Daoy (cell line): ENCODE data around the gene EIF4G3. TPM values are rescaled to one million over a fixed set of nuclear protein-coding genes. Genes with fewer than 3 reads are reported as not detected.

ENCODE experiments used
- DNase-seq: peaks from one replicate; pipeline ENCODE4 v3.0.0-alpha.2; 2015; ENCODE audit warnings: low read depth
- total RNA-seq: library from RNA; depleted of rRNA; stranded (reverse); fragments of >200 nt; shearing (Covaris generic); gene quantifications from 2 replicates; pipeline ENCODE4 v1.2.3, GENCODE V29; 2014

The EIF4G3 gene
- total RNA-seq, 1 experiment from 2014 or later = 33.9 TPM

DNA sequence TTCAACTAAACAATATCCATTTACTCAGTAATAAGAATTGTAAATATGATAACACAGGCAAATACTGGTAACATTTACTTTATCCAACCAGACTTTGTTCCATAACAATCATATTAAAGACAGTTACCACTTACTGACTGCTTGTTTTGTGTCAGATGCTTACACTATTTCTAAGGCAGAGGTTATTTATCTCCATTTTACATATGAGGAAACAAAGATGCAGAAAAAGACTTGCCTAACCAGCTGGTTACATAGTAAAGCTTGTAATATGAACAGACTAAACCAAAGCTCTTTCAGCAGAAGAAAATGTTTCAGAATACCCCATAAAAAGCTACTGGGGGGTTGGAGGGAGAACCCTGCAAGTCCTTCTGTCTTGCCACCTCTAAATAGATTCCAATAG is 180.1 kb downstream of the EIF4G3 start:
- no peak for DNase-seq

DNA sequence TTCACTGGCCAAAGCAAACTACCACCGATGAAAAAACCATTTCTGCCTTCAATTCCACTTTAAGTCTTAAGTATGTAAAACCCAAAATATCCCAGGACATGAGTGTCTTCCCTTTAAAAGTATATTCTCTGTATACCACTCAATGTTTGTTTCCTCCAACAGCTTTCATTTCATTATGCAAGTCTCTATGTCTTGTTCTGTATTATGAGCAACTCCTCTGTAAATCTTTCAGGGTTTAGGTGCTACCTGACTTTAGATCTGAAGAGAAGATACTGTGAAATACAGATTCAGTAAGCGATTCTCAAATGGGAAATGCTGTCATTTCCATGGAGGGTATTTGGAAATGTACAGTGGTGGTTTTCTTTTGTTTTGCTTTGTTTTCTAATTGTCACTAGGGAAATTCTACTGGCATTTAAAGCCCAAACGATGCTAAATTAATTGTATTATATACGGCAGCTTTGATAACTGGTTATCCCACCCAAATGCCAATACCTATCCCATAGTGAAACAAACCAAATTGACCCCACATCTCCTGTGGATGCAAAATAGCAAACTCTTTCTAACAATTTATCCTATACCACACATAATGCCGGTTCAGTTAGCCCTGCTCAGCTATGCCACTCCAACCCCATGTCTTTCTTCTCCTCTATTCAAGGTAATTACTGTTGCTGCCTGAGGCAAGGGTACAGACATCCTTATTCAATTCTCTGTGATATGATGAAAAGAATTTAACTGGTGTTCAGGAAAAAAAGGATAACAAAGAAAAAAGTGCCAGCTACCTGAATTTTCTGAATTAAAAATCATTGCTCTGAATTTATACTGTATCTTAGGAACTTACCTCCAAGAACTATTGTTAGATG is 182.8 kb downstream of the EIF4G3 start:
- DNase-seq = no peak

DNA sequence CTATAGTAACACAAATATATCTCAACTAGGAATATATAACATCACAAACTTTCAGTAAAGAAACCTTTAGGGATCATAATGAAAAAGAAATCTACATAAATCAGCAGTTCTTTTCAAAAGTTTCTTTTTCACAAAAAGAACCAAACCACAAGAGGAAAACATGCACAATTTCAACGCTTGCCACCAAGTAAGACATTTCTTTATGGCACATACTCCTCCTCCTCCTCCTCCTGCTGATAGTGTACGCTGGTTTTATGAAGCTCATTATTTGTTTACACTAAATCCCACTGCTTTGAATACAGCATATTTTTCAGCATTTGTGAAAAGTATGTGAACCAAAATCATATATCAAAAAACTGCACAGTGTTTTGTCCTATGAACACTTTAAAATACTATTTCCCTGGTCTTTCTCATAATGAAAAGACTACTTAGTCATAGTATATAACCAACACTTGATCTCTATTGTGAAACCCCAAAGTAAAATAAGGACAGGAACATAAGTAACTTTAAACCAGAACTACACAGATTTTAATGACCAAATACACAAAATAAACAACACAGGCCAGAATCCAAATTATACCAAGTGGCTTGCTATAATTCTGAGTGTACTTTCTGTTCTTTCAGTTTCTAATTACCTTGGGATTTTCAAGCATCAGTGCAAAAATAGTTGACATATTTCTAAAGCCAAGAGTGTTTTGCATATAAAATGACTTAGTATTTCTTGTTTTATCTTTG is 184.2 kb downstream of the EIF4G3 start:
- DNase-seq = no peak

DNA sequence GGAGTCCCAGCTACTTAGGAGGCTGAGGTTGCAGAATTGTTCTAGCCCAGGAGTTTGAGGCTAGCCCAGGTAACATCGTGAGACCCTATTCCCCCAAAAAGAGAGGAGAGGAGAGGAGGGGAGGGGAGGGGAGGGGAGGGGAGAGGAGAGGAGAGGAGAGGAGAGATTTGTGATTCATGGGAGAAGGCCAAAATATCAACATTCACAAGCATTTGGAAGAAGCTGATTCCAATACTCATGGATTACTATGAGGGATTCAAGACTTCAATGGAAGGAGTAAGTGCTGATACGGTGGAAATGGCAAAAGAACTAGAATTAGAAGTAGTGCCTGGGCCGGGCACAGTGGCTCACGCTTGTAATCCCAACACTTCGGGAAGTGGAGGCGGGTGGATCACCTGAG is 187.8 kb downstream of the EIF4G3 start:
- no peak for DNase-seq

DNA sequence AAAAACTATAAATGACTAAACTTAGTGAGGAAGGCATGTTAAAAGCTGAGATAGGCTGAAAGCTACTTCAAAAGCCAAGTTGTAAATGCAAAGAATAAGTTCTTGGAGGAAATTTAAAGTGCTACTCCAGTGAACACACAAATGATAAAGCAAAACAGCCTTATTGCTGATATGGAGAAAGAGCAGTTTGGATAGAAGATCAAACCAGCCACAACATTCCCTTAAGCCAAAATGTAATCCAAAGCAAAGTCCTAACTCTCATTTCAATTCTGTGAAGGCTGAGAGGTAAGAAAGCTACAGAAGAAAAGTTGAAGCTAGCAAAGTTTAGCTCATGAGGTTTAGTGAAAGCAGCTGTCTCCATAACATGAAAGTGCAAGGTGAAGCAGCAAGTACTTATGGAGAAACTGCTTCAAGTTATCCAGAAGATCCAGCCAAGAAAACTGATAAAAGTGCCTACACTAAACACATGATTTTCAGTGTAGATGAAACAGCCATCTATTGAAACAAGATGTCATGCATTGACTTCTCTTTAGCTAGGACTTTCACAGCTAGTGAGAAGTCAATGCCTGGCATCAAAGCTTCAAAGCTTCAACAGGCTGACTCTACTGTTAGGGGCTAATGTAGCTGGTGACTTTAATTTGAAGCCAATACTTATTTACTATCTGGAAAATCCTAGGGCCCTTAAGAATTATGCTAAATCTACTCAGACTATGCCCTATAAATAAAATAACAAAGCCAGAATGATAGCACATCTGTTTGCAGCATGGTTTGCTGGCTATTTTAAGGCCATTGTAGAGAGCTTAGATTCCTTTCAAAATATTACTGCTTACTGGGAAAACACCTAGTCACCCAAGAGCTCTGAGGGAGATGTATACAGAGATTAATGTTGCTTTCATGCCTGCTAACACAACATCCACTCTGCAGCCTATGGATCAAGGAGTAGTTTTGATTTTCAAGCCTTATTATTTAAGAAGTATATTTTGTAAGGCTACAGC is 188.6 kb downstream of the EIF4G3 start:
- DNase-seq = no peak

DNA sequence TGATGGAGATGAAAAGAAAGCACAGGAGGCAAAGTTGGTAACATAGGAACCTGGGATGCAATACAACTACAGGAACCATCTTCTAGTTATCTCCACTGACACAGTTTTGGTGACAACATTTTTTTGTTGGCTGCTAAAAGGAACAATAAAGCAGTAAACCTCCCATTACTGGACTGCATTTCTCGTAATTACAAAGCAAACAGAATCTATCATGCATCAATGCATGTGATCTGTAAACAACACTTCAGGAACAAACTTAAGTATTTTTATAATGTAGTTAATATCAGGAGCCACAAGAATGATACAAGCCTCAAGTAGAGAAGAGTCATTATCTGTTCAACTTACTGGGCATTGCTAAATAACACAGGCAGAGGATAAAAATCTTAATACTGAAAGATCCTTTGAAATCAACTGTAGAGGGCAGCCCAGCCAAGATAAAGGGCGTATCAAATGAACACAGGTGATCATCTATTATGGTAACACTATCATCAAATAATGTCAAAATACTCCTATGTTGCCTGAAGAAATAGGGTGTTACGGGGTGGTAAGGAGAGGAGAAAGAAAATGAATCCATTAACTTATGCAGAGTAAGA is 193.3 kb downstream of the EIF4G3 start:
- DNase-seq = no peak

DNA sequence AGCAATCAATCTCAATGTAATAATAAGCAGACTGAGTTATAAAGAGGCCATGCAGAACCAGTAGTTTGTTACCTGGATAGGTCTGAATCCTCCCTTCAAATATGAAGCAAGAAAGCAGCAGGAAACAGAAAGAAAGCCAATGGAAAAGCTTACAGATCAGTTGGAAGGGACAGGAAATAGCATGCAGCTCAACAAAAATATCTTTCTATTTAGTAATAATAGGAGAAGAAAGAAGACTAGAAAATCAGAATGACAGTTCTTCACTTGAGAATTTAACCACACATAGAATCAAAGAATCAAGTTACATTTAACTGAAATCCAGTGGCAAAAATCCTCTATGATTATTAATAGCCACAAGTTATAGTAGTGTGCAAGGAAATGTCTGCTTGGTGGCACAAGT is 194.4 kb downstream of the EIF4G3 start:
- no peak for DNase-seq

DNA sequence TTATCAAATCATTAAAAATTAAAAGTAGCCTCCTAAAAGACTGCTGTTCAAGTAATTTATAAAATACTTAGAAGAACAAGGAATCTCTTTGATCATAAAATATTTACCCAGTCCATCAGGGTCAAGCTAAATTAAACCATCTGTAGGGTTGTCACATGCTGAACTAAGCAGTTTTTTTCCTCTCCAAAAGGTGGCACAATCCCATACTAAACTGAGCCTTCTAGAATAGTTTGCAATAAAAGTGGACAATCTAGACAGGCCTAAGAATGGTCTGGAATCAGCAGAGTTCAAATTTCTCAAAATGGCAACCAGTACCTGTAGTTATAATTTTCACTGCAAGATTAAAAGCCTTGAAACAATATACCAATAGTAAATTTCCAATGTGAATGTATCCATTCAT is 194.8 kb downstream of the EIF4G3 start:
- DNase-seq = peak; percentile 3

DNA sequence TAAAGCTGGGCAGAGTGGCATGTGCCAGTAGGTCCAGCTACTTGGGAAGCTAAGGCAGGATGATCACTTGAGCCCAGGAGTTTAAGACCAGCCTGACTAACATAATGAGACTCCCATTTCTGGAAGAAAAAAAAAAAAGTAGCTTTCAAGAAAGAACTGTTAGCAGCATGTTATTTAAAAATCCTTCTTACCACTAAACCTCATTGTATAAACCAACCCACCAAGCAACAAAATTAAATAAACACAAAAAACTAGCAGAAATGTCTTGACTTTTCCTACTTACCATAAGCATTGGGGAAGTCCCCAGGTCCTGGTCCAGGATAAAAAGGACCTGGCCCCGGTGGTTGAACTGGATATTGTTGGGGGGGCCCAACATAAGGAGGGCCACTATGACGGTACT is 196.6 kb downstream of the EIF4G3 start:
- DNase-seq = no peak

DNA sequence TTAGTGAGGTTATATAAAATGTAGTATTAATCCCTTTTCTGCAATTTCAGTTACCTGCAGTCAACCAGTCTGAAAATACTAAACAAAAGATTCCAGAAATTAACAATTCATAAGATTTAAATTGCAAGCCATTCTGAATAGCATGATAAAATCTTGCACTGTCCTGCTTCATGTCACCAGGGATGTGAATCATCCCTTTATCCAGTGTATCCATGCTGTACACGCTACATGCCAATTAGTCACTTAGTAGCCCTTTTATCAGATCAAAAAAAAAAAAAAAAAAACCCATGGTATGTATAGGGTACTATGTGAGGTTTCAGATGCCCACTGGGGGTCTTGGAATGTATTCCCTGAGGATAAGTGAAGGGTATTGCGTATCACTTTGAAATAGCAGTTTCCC is 198.3 kb downstream of the EIF4G3 start:
- DNase-seq = no peak

DNA sequence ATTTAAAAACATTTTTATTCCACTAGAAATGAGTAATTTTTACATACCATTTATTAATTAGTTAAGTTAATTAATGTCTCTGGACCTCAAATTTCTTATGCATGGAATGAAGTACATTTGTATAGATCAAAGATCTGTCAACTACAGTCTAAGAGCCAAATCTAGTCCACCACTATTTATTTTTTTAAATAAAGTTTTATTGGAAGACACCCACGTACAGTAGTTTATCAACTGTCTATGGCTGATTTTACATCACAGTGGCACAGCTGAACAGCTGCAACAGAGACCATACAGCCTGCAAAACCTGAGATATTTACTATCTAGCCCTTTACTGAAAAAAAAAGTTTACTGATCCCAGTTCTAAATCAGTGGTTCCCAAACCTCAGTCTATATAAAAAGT is 201.0 kb downstream of the EIF4G3 start:
- DNase-seq = no peak

DNA sequence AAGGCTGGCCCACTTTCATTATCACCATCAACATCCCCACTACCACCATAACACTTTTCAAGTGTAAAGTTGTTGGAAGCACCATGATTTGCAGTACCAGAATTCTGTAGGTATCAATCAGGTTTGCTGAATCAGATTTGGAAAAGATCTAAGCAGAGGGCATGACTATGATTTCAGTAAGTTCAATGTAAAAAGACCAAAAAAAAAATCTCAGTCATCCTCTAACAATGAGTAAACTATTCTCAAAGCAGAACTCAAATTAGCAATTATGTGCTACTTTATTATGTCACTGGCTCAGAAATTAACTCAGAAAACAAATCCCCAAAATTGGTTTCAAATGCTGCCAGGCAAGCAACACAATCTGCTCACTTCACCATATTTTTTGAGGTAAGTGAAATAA is 201.7 kb downstream of the EIF4G3 start:
- DNase-seq = no peak

DNA sequence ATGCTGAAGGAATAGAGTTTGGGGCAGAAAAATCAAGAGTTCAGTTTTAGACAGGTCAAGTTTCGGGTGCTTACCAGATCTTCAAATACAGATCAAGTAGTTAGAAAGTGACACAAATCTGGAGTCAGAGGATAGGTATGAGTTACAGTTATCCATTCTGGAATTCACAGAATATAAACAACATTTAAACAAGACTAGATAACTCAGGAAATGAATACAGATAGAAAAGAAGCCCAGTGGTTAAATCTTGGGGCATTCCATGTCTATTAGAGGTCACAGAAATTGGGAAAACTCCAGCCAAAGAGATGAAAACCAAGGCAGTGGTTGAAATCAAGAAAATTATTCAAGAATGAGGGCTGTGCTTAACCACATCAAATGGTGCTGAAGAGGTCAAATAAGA is 202.6 kb downstream of the EIF4G3 start:
- DNase-seq = no peak

DNA sequence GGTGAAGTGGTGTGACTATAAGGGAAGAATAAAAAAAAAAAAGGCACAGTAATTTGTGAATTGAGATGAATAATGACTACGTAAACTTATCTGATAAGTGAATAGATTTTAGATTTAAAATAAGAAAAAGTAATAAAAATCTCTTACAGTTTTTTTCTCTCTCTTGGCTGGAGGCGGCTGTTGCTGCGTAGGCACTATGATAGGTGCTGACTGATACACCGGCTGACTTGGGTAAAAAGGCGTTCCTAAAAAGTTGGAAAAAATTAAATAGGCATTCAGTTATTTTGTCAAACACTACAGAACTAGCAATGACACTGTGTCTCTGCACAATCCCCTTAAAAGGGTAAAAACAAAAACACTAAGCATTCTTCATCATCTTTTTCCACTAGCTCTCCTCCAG is 203.8 kb downstream of the EIF4G3 start:
- no peak for DNase-seq

DNA sequence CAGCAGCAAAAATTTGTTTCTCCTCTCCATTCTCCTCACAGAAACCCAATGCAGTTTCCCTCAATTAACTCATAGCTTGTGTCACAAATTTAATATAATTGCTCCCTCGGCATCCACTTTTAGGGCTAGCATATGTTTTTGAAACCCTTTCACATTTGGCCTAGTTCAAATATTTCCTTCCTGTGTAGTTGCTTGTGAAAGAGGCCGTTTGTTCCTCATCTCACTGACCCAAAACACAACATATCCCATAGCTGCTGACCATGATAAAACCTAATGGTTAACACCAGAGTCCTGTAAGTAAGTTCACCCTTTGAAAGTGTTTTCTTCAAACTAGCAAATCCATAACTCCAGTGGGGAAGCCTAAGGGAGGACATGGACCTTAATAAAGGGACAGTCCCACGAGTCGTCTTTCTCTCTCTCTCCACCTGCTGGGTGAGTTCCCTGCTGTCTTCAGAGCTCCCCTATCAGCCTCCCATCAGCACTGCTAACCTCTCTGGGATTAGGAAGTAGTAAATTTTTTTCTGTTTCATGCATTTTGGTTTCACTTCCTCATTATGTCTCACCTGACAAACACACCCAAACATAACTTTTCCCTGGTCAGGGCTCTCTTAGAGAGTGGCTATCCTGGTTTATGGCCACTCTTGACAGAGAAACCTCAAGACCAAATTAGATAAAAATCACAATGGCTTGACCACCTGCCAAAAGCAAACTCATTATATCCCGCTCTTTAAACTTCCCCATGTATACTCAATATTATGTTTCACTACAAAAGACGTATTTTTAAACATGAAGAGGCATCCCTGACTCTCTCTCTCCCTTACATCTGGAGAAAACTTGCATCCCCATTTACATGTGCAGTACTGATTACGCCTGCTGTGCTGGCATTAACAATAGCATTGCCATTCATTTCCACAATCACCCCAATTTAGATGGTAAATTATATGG is 211.9 kb downstream of the EIF4G3 start:
- DNase-seq = no peak

DNA sequence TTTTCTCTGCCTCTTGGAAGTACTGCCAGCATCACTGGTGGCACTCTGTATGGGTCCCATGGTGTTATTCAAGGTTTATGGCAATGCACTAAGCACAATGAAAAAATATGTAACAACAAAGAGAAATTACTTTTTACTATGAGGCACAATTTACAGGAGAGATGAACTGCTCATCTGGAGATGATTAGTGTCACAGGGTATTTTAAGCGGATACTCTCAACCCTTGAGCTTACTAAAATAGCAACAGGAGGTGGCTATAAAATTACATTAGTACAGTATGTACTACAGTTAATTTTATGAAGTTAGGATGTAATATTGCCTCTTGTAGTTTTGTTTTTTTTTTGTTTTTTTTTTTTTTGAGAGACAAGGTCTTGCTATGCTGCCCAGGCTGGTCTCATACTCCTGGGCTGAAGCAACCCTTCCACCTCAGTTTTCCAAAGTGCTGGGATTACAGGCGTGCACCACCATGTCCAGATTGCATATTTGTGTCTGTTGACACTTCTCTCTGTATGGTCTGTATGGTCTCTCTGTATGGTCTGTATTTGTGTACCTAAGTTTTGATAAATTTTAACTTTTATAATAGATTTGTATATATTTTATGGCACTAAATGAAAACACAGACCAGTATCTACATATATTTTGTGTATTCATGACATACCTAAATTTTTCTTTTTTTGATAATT is 214.0 kb downstream of the EIF4G3 start:
- DNase-seq = no peak

DNA sequence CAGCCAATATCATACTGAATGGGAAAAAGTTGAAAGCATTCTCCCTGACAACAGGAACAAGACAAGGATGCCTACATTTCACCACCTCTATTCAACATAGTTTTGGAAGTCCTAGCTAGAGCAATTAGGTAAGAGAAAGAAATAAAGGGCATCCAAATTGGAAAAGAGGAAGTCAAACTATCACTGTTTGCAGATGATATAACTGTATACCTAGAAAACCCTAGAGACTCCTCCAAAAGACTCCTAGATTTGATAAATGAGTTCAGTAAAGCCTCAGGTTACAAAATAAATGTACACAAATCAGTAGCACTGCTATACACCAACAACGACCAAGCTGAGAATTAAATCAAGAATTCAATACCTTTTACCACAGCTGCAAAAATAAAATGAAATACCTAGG is 218.3 kb downstream of the EIF4G3 start:
- DNase-seq = no peak

DNA sequence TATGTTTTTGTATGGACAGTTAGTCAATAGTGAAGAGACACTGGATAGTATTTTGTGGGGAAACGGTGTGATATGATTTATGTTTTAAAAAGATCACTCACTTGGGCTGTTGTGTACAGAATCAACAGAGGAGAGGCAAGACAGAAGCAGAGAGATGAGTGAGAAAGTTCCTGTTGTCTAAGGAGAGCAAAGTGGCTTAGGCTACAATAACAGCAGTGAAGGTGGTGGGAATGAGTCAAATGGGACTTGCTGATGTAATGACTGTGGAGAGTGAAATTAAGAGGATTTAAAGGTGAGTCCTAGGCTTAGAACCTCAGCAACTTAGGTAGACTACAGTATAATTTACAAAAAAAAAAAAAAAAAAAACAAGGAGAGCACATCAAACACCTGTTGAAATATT is 220.4 kb downstream of the EIF4G3 start:
- DNase-seq = no peak

DNA sequence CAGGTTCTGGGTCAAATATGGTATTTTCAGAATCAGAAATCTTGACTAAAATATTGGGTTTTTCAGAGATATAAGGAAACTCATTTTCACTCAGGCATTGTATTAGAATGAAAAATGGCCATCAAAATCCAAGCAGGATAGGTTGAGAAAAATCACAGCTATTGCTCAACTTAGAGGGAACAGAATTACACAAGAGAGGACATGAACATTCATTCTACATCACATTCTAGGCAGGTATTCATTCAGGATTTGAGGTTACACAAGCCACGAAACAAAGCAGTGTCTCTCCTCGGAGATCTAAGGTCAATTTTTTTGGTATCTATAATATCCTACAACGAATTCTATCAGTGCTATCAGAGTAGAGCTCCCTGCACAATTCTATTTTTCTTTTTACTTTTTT is 226.0 kb downstream of the EIF4G3 start:
- no peak for DNase-seq
